OCI-LY1 (cell line): ENCODE measurements around the gene MTOR.

Source experiments
- CTCF ChIP-seq: fragments of 200-600 bp; sonication (generic), shearing (Covaris generic); IDR thresholded peaks from 2 replicates; pipeline ENCODE4 v1.5.1; 2017; ENCODE audit warnings: mild to moderate bottlenecking, antibody characterized with exemption, low read length, moderate library complexity, mixed read lengths
- EZH2 ChIP-seq: fragments of 200-600 bp; sonication (generic), shearing (Covaris generic); IDR thresholded peaks from 2 replicates; pipeline ENCODE4 v1.8.0; 2017; ENCODE audit warnings: borderline replicate concordance, mixed run types, mild to moderate bottlenecking, antibody characterized with exemption, low read length, moderate library complexity, mixed read lengths

DNA sequence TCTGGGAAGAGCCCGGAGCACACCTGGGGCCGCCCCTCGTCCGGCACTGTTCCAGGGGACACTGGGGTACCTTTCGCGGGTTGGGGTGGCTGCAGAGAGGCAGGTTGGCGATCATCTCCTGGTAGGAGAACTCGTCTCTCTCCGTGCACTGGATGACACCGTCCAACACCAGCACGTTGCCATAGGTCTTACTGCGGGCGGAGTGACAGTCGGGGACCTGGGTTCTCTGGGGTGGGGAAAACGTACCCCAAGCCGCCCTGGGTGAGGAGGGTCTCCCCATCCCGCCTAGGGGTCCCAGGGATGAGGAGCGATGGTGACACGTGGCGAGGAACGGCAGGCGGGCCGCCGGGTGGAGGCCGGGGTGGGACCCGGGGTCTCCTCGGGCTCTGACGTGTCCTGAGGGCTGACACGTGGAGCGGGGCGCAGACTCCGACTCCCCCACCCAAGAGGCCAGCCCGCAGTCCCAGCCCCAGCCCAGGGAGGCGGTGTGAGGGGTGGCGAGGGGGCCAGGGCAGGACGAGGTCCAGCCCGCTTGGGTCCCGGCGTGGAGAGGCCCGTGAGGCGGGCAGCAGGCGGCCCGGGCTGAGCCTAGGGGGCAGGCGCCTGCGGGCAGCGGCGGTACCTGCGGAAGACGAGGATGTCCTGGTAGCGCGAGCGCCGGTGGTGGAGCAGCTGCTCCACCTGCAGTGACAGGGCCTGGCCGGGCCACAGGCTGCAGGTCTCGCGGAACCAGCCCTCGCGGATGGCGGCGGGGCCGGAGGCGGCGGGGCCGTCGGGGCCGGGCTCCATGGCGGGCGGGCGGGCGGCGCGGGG, 203.0 kb downstream of the MTOR start:
- 0 out of 2 replicates have a peak, but pooled peaks have one; percentile 7 for TF ChIP-seq CTCF
- no peak for TF ChIP-seq EZH2
